Keratinocyte (primary cell): ENCODE measurements around the gene PLCL2. TPM values are rescaled to one million over a fixed set of nuclear protein-coding genes. Genes with fewer than 3 reads are reported as not detected.

ENCODE experiments used
- DNase-seq: peaks from one replicate; pipeline ENCODE4 v3.0.0-alpha.2; 2011; ENCODE audit warnings: low read depth, missing footprints, low spot score
- FAIRE-seq: peaks from 2 replicates; lab custom pipeline; 2011; peaks lifted over from hg19 to GRCh38; lab: Jason Lieb, UNC
- H2AFZ ChIP-seq: 2 replicates; pipeline ENCODE4 v1.6.0; 2012; ENCODE audit warnings: low read length, control low read depth, inconsistent platforms; ENCODE audit not compliant: control insufficient read depth
- H3K27ac ChIP-seq: 2 replicates; pipeline ENCODE4 v1.5.1; 2011; ENCODE audit warnings: low read length; ENCODE audit not compliant: control insufficient read depth, insufficient read depth
- H3K27me3 ChIP-seq: 3 replicates; pipeline ENCODE4 v1.6.0; 2011; ENCODE audit warnings: low read length; ENCODE audit not compliant: control insufficient read depth, insufficient read depth; ENCODE audit errors: extremely low read depth
- H3K36me3 ChIP-seq, 2 experiments: 2 replicates in 1 of 2; 3 replicates in 1 of 2; pipeline ENCODE4 v1.5.1; 2011; ENCODE audit warnings: low read length in 2 of 2, mild to moderate bottlenecking in 1 of 2; ENCODE audit not compliant: control insufficient read depth in 2 of 2, insufficient read depth in 2 of 2; ENCODE audit errors: extremely low read depth in 1 of 2
- H3K4me1 ChIP-seq: 3 replicates; pipeline ENCODE4 v1.5.1; 2011; ENCODE audit warnings: low read length; ENCODE audit not compliant: control insufficient read depth, insufficient read depth; ENCODE audit errors: extremely low read depth
- H3K4me2 ChIP-seq: 3 replicates; pipeline ENCODE4 v1.6.0; 2011; ENCODE audit warnings: low read depth, low read length; ENCODE audit not compliant: control insufficient read depth, insufficient read depth; ENCODE audit errors: extremely low read depth
- H3K4me3 ChIP-seq, 3 experiments: fragments of 200-600 bp in 1 of 3; sonication (generic) in 1 of 3; 2 replicates in 2 of 3; 3 replicates in 1 of 3; pipeline ENCODE4 v1.5.1; 2011 to 2016; ENCODE audit warnings: low read length in 3 of 3, mild to moderate bottlenecking in 3 of 3, control low read depth in 2 of 3, inconsistent platforms in 1 of 3, low read depth in 1 of 3, mixed read lengths in 1 of 3, mixed run types in 1 of 3, moderate library complexity in 1 of 3; ENCODE audit not compliant: control insufficient read depth in 2 of 3, insufficient read depth in 2 of 3; ENCODE audit errors: extremely low read depth in 1 of 3
- H3K79me2 ChIP-seq: 2 replicates; pipeline ENCODE4 v1.6.0; 2012; ENCODE audit warnings: low read length; ENCODE audit not compliant: control insufficient read depth, insufficient read depth
- H3K9ac ChIP-seq: 3 replicates; pipeline ENCODE4 v1.6.0; 2011; ENCODE audit warnings: low read length; ENCODE audit not compliant: control insufficient read depth, insufficient read depth; ENCODE audit errors: extremely low read depth
- H3K9me1 ChIP-seq: 3 replicates; pipeline ENCODE4 v1.6.0; 2011; ENCODE audit warnings: low read length; ENCODE audit not compliant: control insufficient read depth, insufficient read depth; ENCODE audit errors: extremely low read depth
- H3K9me3 ChIP-seq: 2 replicates; pipeline ENCODE4 v1.5.1; 2012; ENCODE audit warnings: low read depth, low read length; ENCODE audit not compliant: control insufficient read depth
- H4K20me1 ChIP-seq: 3 replicates; pipeline ENCODE4 v1.6.0; 2011; ENCODE audit warnings: low read length; ENCODE audit not compliant: control insufficient read depth, insufficient read depth; ENCODE audit errors: extremely low read depth
- EZH2 ChIP-seq: IDR thresholded peaks from one replicate; pipeline ENCODE4 v1.6.1; 2012; ENCODE audit warnings: inconsistent platforms, mild to moderate bottlenecking, low read length, moderate library complexity
- dilution Hi-C: fragments of 300-500 bp; cut with MboI; formaldehyde crosslinking; loops from one replicate; pipeline ENCODE4 v1.7.0; 2020; ENCODE audit warnings: low sequenced_read_pairs; ENCODE audit not compliant: extremely low pct_ligation_motif_present
- polyA plus RNA-seq, 5 experiments: library from polyadenylated mRNA; depleted of rRNA in 3 of 5; stranded (reverse) in 3 of 5; stranded (forward) in 1 of 5; unstranded in 1 of 5; fragments of >200 nt; gene quantifications; 1 replicate in 1 of 5; 2 replicates in 3 of 5; 3 replicates in 1 of 5; pipeline versions ENCODE4 v1.2.1 to v1.2.3, GENCODE V29; 2011 to 2012; ENCODE audit warnings: missing spikeins in 2 of 5, low read depth in 1 of 5, low replicate concordance in 1 of 5
- TF ChIP-seq, protein P1 (sequence below), 3 experiments: IDR thresholded peaks in 1 of 3; conservative IDR thresholded peaks in 1 of 3; optimal IDR thresholded peaks in 1 of 3; 2 replicates in 2 of 3; 3 replicates in 1 of 3; pipeline versions ENCODE3 to v1.5.1; 2011; ENCODE audit warnings: low read length in 3 of 3, mild to moderate bottlenecking in 3 of 3, moderate library complexity in 2 of 3, control low read depth in 1 of 3, inconsistent platforms in 1 of 3; ENCODE audit not compliant: insufficient read depth in 2 of 3; ENCODE audit errors: extremely low read depth in 1 of 3

PLCL2 gene
- polyA plus RNA-seq, 1 donor (not counting 4 experiments of a cell fraction or from before 2014, with no cell fraction given) = 0.20 TPM

DNA sequence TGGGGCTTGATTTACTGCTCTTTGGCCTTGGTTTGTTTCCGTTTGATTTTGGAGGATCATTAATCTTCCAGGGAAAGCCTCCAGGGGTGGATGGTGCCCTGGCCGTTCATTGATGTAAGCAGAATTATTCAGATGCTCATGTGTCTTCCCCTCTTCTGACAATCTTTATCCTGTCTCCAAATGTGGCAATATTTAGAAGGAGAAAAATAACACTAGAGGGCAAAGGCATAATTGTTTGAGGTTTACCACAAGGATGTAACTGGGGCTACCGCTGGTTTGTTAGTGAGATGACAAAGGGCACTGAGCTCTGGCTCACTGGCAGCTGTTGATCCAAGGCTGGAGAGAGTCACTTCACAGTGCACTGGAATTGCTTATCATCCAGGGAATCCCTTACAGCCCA lies 18.2 kb upstream of the PLCL2 start:
- Histone ChIP-seq H3K27ac (no peak overlapping the region), H3K9me3 (no peaks in the 10 kb centered on the region), H3K79me2 (no peaks in the 10 kb centered on the region), H3K9ac (no peak overlapping the region), H3K4me3 (no peak overlapping the region), H3K27me3 (peaks cover 3% of the 10 kb centered on the region), H3K4me2 (no peak overlapping the region), H4K20me1 (no peaks in the 10 kb centered on the region), H2AFZ (no peak overlapping the region), H3K4me1 (no peaks in the 10 kb centered on the region), H3K36me3 (no peaks in the 10 kb centered on the region), H3K9me1 (no peaks in the 10 kb centered on the region)
- FAIRE-seq (no peak), DNase-seq (no peak)
- no peak for TF ChIP-seq EZH2
- TF ChIP-seq, protein P1, sequence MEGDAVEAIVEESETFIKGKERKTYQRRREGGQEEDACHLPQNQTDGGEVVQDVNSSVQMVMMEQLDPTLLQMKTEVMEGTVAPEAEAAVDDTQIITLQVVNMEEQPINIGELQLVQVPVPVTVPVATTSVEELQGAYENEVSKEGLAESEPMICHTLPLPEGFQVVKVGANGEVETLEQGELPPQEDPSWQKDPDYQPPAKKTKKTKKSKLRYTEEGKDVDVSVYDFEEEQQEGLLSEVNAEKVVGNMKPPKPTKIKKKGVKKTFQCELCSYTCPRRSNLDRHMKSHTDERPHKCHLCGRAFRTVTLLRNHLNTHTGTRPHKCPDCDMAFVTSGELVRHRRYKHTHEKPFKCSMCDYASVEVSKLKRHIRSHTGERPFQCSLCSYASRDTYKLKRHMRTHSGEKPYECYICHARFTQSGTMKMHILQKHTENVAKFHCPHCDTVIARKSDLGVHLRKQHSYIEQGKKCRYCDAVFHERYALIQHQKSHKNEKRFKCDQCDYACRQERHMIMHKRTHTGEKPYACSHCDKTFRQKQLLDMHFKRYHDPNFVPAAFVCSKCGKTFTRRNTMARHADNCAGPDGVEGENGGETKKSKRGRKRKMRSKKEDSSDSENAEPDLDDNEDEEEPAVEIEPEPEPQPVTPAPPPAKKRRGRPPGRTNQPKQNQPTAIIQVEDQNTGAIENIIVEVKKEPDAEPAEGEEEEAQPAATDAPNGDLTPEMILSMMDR (optimal IDR thresholded peaks at IDR 0.05 in 1 of 3, IDR thresholded peaks at IDR 0.05 in 1 of 3, conservative IDR thresholded peaks at IDR 0.05 in 1 of 3; ENCODE audit: extremely low read depth in 1 of 3, insufficient read depth in 2 of 3, low read length in 3 of 3) = no peak
- dilution Hi-C loops = loop anchor here (25.0 kb wide), 1 partner anchor 254 kb away; the partner anchor contains the start of gene DAZL

DNA sequence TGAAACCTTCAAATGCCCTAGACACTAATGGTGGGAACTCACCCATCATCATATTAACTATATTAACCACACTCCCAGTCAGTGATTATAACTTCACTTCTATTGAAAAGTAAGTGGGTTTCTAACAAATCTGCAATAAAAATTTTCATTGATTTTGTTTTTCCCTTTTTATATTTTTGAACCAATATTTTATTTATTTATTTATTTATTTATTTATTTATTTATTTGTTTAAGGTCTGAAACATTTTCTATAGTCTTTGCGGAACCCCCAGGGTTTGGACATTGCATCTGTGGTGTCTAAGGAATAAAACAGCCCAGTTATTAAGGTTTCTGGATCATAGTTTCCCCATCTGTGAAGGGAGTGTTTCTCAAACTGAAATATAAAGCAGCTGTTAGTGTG lies 16.2 kb upstream of the PLCL2 start:
- H3K4me2 ChIP-seq = no peak overlapping the region
- no peaks in the 10 kb centered on the region for H3K9me1 ChIP-seq
- no peaks in the 10 kb centered on the region for H3K79me2 ChIP-seq
- no peak for FAIRE-seq
- no peak overlapping the region for H3K4me3 ChIP-seq
- H3K27ac ChIP-seq = no peak overlapping the region
- H2AFZ ChIP-seq = no peak overlapping the region
- no peak for DNase-seq
- no peak overlapping the region for H3K9ac ChIP-seq
- H4K20me1 ChIP-seq = no peaks in the 10 kb centered on the region
- no peaks in the 10 kb centered on the region for H3K36me3 ChIP-seq
- H3K4me1 ChIP-seq = no peaks in the 10 kb centered on the region
- dilution Hi-C loops = loop anchor here (25.0 kb wide), 1 partner anchor 256 kb away; the partner anchor contains the start of gene DAZL
- H3K9me3 ChIP-seq = no peaks in the 10 kb centered on the region
- peaks cover 3% of the 10 kb centered on the region for H3K27me3 ChIP-seq
- TF ChIP-seq, protein P1 (optimal IDR thresholded peaks at IDR 0.05 in 1 of 3, IDR thresholded peaks at IDR 0.05 in 1 of 3, conservative IDR thresholded peaks at IDR 0.05 in 1 of 3; ENCODE audit: extremely low read depth in 1 of 3, insufficient read depth in 2 of 3, low read length in 3 of 3) = no peak
- TF ChIP-seq EZH2 = no peak
